ENCODE measurements around the gene CCDC134.

DNA sequence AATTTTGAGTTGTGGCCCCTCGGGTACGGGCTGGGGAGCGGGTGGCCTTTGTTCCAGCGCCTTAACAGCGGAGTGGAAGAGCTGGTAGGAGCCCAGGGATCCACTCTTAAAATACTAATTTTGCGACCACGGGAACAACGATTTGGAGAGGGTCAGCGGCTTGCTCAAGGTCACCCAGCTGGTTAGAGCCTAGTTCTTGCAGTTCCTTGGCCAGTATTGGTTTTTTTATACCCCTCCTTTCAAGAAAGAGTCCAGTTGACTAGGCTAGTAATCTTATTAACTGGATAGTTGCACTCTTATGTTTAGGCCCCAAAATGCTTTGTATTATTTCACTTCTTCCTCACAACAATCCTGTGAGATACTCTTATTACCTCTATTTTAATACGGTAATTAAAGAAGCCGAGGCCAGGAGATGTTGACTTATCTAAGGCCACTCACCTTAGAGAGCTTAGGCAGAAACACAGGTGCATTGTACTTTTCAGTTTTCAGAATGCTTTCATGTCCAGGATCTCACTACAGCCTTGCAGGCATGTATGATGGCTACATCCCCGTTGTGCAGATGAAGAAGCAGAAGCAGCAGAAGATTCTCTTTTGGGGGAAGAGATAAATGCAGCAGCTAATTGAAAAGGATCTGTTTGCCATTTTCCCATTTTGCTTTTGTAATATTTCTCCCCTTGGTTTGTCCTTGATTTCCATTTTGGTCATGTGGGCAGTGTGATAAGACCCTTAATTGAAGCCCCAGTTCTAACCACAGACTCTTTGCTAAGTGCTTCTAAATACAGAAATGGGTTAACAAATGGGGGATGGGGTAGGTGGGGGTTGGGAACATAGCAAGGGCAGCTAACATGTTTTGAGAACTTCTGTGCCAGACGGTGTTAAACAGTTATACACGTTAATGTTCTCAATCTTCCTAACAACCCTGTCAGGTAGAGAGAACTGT, 33.8 kb downstream of the CCDC134 start:
- TF ChIP-seq, protein P1, sequence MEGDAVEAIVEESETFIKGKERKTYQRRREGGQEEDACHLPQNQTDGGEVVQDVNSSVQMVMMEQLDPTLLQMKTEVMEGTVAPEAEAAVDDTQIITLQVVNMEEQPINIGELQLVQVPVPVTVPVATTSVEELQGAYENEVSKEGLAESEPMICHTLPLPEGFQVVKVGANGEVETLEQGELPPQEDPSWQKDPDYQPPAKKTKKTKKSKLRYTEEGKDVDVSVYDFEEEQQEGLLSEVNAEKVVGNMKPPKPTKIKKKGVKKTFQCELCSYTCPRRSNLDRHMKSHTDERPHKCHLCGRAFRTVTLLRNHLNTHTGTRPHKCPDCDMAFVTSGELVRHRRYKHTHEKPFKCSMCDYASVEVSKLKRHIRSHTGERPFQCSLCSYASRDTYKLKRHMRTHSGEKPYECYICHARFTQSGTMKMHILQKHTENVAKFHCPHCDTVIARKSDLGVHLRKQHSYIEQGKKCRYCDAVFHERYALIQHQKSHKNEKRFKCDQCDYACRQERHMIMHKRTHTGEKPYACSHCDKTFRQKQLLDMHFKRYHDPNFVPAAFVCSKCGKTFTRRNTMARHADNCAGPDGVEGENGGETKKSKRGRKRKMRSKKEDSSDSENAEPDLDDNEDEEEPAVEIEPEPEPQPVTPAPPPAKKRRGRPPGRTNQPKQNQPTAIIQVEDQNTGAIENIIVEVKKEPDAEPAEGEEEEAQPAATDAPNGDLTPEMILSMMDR (IDR thresholded peaks at IDR 0.05), result no peak
- TF ChIP-seq RAD21 (IDR thresholded peaks at IDR 0.05; ENCODE audit: low read length), result no peak
- no peak for TF ChIP-seq FOSL2 (IDR thresholded peaks at IDR 0.05; ENCODE audit: borderline replicate concordance, low read depth)
- no peak for TF ChIP-seq TAF1 (IDR thresholded peaks at IDR 0.05; ENCODE audit: borderline replicate concordance, low read depth, low read length)
- TF ChIP-seq GABPA (IDR thresholded peaks at IDR 0.05; ENCODE audit: low read depth), result no peak
- no peak for TF ChIP-seq SMC3 (IDR thresholded peaks at IDR 0.05; ENCODE audit: low read depth, low read length)
- no peak for TF ChIP-seq EP300 (IDR thresholded peaks at IDR 0.05; ENCODE audit: borderline replicate concordance in 1 of 2, low read depth in 1 of 2, low read length in 1 of 2)
- TF ChIP-seq MXI1 (IDR thresholded peaks at IDR 0.05; ENCODE audit: low read depth, low read length), result no peak
- TF ChIP-seq, protein P2, sequence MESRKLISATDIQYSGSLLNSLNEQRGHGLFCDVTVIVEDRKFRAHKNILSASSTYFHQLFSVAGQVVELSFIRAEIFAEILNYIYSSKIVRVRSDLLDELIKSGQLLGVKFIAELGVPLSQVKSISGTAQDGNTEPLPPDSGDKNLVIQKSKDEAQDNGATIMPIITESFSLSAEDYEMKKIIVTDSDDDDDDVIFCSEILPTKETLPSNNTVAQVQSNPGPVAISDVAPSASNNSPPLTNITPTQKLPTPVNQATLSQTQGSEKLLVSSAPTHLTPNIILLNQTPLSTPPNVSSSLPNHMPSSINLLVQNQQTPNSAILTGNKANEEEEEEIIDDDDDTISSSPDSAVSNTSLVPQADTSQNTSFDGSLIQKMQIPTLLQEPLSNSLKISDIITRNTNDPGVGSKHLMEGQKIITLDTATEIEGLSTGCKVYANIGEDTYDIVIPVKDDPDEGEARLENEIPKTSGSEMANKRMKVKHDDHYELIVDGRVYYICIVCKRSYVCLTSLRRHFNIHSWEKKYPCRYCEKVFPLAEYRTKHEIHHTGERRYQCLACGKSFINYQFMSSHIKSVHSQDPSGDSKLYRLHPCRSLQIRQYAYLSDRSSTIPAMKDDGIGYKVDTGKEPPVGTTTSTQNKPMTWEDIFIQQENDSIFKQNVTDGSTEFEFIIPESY (IDR thresholded peaks at IDR 0.05; ENCODE audit: borderline replicate concordance, low read depth), result no peak
